Choroid plexus epithelial cell (primary cell): Measurements from ENCODE around the gene STAB1.

Source experiments
- DNase-seq: peaks from one replicate; pipeline ENCODE4 v3.0.0-alpha.2; 2010; ENCODE audit warnings: low read depth
- H3K4me3 ChIP-seq: 2 replicates; pipeline ENCODE4 v1.5.1; 2011; ENCODE audit warnings: low read depth, mild to moderate bottlenecking, control low read depth, low read length, moderate library complexity
- CTCF ChIP-seq: conservative IDR thresholded peaks from 2 replicates; pipeline ENCODE4 v1.5.1; 2011; ENCODE audit warnings: low read depth, mild to moderate bottlenecking, control low read depth, inconsistent platforms, low read length, moderate library complexity

The STAB1 gene

DNA sequence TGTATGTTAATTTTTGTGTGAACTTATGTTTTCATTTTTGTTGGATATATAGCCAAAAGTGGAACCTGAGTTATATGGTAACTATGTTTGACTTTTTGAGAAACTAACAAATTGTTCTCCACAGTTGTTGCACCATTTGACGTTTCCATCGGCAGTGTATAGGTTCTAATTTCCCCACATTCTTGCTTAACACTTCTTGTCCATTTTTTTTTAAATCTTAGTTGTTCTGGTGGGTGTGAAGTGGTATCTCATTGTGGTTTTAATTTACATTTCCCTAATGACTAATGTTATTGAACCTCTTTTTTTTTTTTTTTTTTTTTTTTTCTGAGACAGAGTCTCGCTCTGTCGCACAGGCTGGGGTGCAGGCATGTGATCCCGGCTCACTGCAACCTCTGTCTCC lies 31.7 kb upstream of the STAB1 start:
- no peak for DNase-seq
- TF ChIP-seq CTCF, result no peak
- H3K4me3 ChIP-seq, result no peak overlapping the region

- no peak for TF ChIP-seq CTCF
- H3K4me3 ChIP-seq, result no peak overlapping the region
- peak; percentile 64 for DNase-seq
Observed at GRCh38 chr3:52468336-52468735, 26.8 kb upstream of the STAB1 start.

- DNase-seq, result no peak
Observed at GRCh38 chr3:52469001-52469400, 26.1 kb upstream of the STAB1 start.

GRCh38 chr3:52470920-52471319 lies 24.2 kb upstream of the STAB1 start:
- no peak for DNase-seq
- no peak overlapping the region for H3K4me3 ChIP-seq
- TF ChIP-seq CTCF, result no peak

More at GRCh38 chr3:52469001-52469400, 26.1 kb upstream of the STAB1 start:
- no peak overlapping the region for H3K4me3 ChIP-seq
- TF ChIP-seq CTCF, result no peak

GRCh38 chr3:52471371-52472238 lies 23.5 kb upstream of the STAB1 start:
- TF ChIP-seq CTCF, result peak; percentile 80
- no peak overlapping the region for H3K4me3 ChIP-seq
- peak; percentile 67 for DNase-seq

DNA sequence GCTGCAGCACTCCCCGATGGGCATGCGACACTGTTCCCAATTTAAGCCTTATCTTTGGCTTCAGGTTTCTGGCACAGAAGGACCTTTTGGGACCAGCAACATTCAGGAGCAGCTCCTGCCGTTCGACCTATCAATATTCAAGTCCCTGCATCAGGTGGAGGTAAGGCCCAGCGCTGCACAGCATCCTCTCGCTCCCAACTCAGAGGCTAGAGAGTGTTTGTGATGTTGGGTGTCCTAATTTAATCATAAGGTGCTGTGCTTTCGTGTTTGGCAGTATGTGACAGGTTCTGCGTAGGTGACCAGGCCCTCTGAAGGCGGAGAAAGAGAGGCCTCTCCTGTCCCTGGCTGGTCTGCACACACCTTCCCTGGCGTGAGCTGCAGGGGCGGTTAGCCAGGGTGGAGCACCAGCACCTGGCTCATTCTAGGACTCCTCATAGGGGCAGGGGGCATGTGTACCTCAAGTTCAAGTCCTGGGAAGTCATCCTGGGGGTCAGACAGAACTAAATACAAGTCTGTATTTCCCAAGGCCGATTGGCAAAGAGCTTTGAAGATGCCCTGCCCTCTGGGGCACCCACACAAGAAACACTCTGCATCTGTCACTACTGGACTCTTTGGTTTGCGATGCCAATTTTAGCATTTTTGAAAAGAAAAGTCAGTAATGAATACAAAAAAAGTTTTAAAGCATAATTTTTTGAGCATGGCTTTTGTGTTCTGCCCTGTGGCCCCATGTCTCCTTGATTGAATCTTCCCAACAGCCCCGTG lies 22.7 kb upstream of the STAB1 start:
- TF ChIP-seq CTCF, result no peak
- no peak for DNase-seq
- H3K4me3 ChIP-seq, result no peak overlapping the region
